ENCODE measurements around the gene NEURL4.

NEURL4 gene

GRCh38 chr17:7295230-7296180 is 33.6 kb downstream of the NEURL4 start:
- DNase-seq, result no peak

- DNase-seq, result peak; percentile 48 to 71
Observed at GRCh38 chr17:7294614-7295153, 34.5 kb downstream of the NEURL4 start, which contains the start of gene YBX2. YBX2 (minus strand) TSS chr17:7294639; CDS start chr17:7294500, 139 bp downstream.

GRCh38 chr17:7293816-7294613 is 35.1 kb downstream of the NEURL4 start:
- DNase-seq, result no peak

- no peak for DNase-seq
Observed at GRCh38 chr17:7293159-7293558, 36.0 kb downstream of the NEURL4 start.

- DNase-seq, result no peak
Observed at GRCh38 chr17:7292729-7293128, 36.4 kb downstream of the NEURL4 start.

- DNase-seq, result no peak
Observed at GRCh38 chr17:7292194-7292593, 36.9 kb downstream of the NEURL4 start.

- DNase-seq, result no peak
Observed at GRCh38 chr17:7290685-7291084, 38.5 kb downstream of the NEURL4 start.

- no peak for DNase-seq
Observed at GRCh38 chr17:7290166-7290565, 39.0 kb downstream of the NEURL4 start.

GRCh38 chr17:7289256-7290032 is 39.7 kb downstream of the NEURL4 start:
- DNase-seq, result no peak

GRCh38 chr17:7285679-7286078 is 43.5 kb downstream of the NEURL4 start:
- no peak for DNase-seq

GRCh38 chr17:7284911-7285310 is 44.2 kb downstream of the NEURL4 start:
- DNase-seq, result no peak

- DNase-seq, result no peak
Observed at GRCh38 chr17:7283471-7284216, 45.5 kb downstream of the NEURL4 start.

- DNase-seq, result no peak
Observed at GRCh38 chr17:7282752-7283321, 46.3 kb downstream of the NEURL4 start.

GRCh38 chr17:7281953-7282751 is 47.0 kb downstream of the NEURL4 start:
- DNase-seq, result no peak

- peak; percentile 98 for DNase-seq
Observed at GRCh38 chr17:7281074-7281952, 47.8 kb downstream of the NEURL4 start, which contains the start of gene SLC2A4. SLC2A4 (plus strand) TSS chr17:7281718; CDS start chr17:7281935, 217 bp downstream.

- peak; percentile 86 to 90 for DNase-seq
Observed at GRCh38 chr17:7280519-7281073, 48.5 kb downstream of the NEURL4 start.

GRCh38 chr17:7279448-7279847 is 49.7 kb downstream of the NEURL4 start:
- no peak for DNase-seq

GRCh38 chr17:7266784-7267183 is 62.4 kb downstream of the NEURL4 start:
- DNase-seq, result no peak

Data from SHP77 (cell line).